Omental fat pad (tissue), 4 donors: ENCODE results near the gene GRIK3. TPM values are rescaled to one million over a fixed set of nuclear protein-coding genes. Genes with fewer than 3 reads are reported as not detected.
"Not testable (repeated sequence)": the region's sequence is repeated elsewhere in the genome, so short reads cannot be mapped to it uniquely, and the experiment has no call there.

Source experiments
- ATAC-seq: fragments of 150-250 bp; one replicate; pipeline ENCODE4 v1.9.1; 2016; ENCODE audit warnings: mild to moderate bottlenecking, moderate library complexity; ENCODE audit not compliant: low FRiP score
- DNase-seq: peaks from one replicate; pipeline ENCODE4 v3.0.0-alpha.2; 2019; ENCODE audit warnings: low spot score
- total RNA-seq, 4 donors: library from RNA; depleted of rRNA; stranded (reverse); fragments of >200 nt; gene quantifications; one replicate each; pipeline ENCODE4 v1.1.0, GENCODE V29; 2016
- TF ChIP-seq, protein P1 (sequence below), 3 donors: fragments of 450-650 bp; IDR thresholded peaks; one replicate each; pipeline ENCODE4 v1.5.1; 2016 to 2017; ENCODE audit warnings: antibody characterized with exemption in 3 of 3, mild to moderate bottlenecking in 3 of 3, moderate library complexity in 2 of 3

Gene GRIK3
- total RNA-seq, 4 donors from 2014 or later = 0.09 to 0.79 TPM; not detected in 2

DNA sequence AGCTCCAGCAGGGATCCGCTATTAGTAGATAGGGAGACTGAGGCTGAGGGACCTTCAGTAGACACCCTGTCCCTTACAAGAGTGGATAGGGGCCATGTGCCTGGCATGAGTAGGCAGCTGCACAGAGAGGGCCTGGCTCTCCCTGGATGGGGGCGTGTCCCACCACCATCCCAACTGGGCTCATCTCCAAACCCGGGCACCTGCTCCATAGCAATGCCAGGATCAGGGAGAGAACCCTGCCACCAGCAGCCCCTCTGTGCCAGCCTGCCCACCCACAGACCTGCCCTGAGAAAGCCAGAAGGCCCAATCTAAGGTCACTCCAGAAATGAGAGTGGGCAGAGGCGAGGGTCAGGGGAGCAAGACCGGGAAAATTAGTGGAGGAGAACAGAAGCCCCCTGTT, 121.3 kb downstream of the GRIK3 start:
- ATAC-seq (no peak), DNase-seq (no peak)
- TF ChIP-seq, protein P1, sequence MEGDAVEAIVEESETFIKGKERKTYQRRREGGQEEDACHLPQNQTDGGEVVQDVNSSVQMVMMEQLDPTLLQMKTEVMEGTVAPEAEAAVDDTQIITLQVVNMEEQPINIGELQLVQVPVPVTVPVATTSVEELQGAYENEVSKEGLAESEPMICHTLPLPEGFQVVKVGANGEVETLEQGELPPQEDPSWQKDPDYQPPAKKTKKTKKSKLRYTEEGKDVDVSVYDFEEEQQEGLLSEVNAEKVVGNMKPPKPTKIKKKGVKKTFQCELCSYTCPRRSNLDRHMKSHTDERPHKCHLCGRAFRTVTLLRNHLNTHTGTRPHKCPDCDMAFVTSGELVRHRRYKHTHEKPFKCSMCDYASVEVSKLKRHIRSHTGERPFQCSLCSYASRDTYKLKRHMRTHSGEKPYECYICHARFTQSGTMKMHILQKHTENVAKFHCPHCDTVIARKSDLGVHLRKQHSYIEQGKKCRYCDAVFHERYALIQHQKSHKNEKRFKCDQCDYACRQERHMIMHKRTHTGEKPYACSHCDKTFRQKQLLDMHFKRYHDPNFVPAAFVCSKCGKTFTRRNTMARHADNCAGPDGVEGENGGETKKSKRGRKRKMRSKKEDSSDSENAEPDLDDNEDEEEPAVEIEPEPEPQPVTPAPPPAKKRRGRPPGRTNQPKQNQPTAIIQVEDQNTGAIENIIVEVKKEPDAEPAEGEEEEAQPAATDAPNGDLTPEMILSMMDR (IDR thresholded peaks at IDR 0.05) = no peak

DNA sequence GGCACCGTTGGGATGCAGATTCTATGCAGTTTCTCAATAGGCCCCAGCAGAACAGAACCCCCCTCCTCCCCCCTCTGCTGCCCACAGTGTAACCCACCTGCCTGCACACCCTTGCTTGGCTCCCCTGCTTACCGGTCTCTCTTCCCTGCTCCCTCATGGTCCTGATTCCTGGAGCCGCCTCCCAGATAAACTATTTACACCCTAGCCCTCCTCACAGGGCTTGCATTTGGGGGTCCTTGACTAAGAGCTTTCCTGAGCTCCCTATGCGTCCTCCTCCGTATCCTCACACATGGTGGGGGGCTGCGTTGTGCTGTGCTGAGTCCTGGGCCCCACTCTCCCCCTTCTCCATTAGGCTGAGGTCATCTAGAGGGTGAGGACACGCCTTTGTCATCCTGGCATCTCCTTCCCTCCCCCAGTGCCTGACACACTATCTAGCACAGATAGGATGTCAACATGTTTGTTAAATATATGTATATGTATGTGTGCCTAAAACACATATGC, 121.9 kb downstream of the GRIK3 start:
- no peak for ATAC-seq
- no peak for DNase-seq
- TF ChIP-seq, protein P1 (IDR thresholded peaks at IDR 0.05) = no peak

DNA sequence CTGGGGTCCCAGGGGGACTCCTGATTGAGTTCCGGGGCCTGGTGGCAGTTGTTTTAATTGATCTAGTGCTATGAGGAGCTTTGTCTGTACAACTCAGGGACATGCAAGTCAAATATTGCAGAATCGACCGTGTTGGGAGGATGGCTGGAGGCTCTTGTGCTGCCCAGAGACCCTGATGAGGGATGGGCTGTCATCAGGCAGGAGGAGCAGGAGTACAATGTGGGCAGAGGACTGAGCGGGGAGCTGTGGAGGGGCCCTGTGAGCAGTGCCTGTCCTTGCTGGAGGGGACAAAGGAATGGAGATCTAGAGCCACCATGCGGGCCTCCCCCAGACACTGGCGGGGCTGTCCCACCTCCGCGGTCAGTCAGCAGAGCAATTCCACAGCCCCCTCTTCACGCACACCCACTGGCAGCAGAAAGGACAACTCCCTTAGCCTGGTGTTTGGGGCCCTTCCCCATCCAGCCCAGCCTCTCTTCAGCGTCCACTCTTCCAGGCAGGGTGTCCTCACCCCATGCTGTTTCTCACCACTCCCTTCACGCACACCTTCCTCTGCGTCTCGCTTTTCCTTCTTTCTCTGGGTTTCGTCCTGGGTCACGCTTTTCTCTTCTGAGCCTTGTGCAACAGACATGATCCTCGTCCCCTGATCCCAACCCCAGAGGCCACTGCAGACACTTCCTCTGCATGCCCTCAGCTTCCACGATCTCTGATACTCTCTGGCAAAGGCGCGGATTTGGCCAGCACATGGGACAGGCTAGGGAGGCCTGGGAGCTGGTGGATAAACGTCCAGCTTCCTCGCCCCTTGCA, 122.6 kb downstream of the GRIK3 start:
- DNase-seq (no peak), ATAC-seq (no peak)
- TF ChIP-seq, protein P1 (IDR thresholded peaks at IDR 0.05) = no peak

DNA sequence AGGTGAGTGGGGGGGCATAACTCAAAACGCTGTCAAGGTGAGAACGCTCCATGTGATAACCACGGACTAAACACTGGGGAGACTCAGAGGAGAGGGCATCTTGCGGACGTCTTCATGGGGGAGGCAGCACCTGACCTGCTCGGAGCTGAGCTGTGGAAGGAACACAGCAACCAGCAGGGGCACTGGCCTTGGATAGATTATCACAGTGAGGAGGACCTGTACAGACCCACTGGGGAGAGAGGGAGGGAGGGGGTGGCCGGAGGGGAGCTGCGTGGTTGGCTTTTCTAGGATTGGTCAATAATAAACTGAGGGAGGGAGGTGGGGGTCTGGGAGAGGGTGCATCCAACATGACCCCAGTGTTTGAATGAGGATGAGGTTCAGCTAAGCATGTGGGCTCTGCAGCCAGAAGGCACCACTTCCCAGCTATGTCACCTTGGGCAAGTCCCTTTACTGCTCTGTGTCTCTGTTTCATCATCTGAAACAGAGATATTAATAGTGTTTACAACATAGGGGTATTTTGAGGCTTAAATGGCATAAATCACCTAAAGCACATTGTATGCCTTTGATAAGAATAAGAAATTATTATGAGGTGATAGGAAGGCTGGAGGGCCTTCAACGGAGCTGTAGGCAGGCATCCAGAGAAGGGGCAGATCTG, 123.3 kb downstream of the GRIK3 start:
- TF ChIP-seq, protein P1 (IDR thresholded peaks at IDR 0.05) = no peak
- DNase-seq (no peak), ATAC-seq (no peak)

DNA sequence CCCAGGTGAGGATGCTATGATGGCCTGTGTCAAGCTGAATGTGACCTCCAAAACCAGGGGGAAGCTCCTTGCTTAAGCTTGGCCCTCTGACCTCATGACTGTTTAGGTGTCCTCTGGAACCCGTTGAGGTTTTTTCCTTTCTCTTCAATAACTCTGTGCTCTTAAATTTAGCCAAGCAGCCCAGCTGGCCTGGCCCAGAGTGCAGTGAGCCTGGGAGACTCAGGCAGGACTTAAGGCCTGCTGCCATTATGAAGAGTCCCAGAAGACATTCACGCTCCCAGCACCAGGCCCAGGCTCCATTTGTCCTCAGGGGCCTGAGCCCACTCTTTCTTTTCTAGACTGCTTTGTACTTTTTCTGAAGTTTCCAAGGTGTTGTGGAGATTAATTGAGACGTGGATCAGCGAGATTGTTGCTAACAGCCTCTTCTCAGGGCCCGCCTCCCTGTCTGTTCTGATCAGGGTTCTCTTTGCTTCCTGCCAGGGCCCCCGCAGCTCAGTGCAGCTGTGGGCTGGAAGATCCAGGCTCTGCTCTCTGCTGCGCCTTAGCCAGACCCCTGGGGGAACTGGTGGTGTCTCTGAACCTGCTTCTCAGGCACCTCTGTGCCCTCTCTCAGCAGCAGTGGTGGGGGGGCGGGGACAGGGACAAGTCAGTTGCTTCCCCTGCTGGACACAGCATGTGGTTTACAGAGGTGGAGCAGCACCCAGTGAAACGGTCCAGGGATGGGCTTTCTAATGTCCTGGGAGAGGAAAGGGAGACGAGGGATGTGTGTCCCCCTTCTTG, 124.2 kb downstream of the GRIK3 start:
- no peak for DNase-seq
- ATAC-seq = no peak
- TF ChIP-seq, protein P1 (IDR thresholded peaks at IDR 0.05) = no peak

DNA sequence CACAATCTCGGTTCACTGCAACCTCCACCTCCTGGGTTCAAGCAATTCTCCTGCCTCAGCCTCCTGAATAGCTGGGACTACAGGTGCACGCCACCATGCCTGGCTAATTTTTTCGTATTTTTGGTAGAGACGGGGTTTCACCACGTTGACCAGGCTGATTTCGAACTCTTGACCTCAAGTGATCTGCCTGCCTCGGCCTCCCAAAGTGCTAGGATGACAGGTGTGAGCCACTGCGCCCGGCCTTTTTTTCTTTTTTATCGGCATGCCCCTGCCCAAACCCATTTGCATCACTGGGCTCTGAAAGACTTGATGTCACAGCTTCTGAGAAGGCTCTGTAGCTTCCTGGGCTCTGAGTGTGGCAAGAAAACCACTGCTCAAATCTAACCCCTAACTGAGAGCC, 125.0 kb downstream of the GRIK3 start:
- not testable (repeated sequence) for DNase-seq, ATAC-seq

DNA sequence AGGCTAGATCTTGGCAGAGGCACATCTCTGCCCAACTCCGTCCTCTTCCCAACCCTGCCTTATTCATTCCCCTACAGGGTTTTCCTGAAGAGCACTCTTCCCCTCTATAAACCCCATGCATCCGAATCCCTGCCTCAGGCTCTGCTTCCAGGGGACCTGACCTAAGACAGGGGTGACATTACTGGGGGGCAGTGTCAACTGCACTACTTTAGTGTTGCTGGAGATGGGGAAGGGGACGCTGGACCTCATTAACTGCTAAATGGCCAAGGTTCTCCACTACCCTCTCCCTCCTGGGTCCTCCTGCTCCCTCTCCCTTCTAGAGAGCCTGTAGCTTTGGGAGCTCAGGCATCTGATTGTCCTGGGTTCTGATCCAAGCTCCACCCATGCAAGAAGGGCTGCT, 126.2 kb downstream of the GRIK3 start:
- ATAC-seq (no peak), DNase-seq (no peak)
- TF ChIP-seq, protein P1 (IDR thresholded peaks at IDR 0.05) = no peak
